ENCODE measurements around the gene CYSLTR2.

Gene CYSLTR2

GRCh38 chr13:48653472-48653939, at the start of gene CYSLTR2:
Gene CYSLTR2, plus strand, starts transcription at chr13:48653929. Its CDS starts 52,889 bp downstream, at chr13:48706818.
- DNase-seq: no peak

- DNase-seq: no peak
These were observed 38.7 kb upstream of the CYSLTR2 start for GRCh38 chr13:48615049-48615448.

GRCh38 chr13:48618937-48619336, 34.8 kb upstream of the CYSLTR2 start:
- DNase-seq: no peak

GRCh38 chr13:48621056-48621455, 32.7 kb upstream of the CYSLTR2 start:
- no peak for DNase-seq

GRCh38 chr13:48624016-48624415, 29.7 kb upstream of the CYSLTR2 start:
- DNase-seq: no peak

GRCh38 chr13:48624858-48625257, 28.9 kb upstream of the CYSLTR2 start:
- DNase-seq: no peak

- DNase-seq: no peak
These were observed 28.2 kb upstream of the CYSLTR2 start for GRCh38 chr13:48625413-48626076.

GRCh38 chr13:48626077-48626449, 27.7 kb upstream of the CYSLTR2 start:
- no peak for DNase-seq

- no peak for DNase-seq
These were observed 26.8 kb upstream of the CYSLTR2 start for GRCh38 chr13:48626726-48627451.

GRCh38 chr13:48629277-48629676, 24.5 kb upstream of the CYSLTR2 start:
- no peak for DNase-seq

- DNase-seq: no peak
These were observed 23.4 kb upstream of the CYSLTR2 start for GRCh38 chr13:48630291-48630690.

GRCh38 chr13:48630773-48631172, 23.0 kb upstream of the CYSLTR2 start:
- DNase-seq: no peak

GRCh38 chr13:48631441-48631840, 22.3 kb upstream of the CYSLTR2 start:
- no peak for DNase-seq

- DNase-seq: no peak
These were observed 20.0 kb upstream of the CYSLTR2 start for GRCh38 chr13:48633700-48634099.

GRCh38 chr13:48634636-48635035, 19.1 kb upstream of the CYSLTR2 start:
- no peak for DNase-seq

- DNase-seq: no peak
These were observed 18.3 kb upstream of the CYSLTR2 start for GRCh38 chr13:48635478-48635877.

- no peak for DNase-seq
These were observed 17.2 kb upstream of the CYSLTR2 start for GRCh38 chr13:48636550-48636949.

GRCh38 chr13:48637601-48638000, 16.1 kb upstream of the CYSLTR2 start:
- no peak for DNase-seq

GRCh38 chr13:48640767-48641166, 13.0 kb upstream of the CYSLTR2 start:
- no peak for DNase-seq

- no peak for DNase-seq
These were observed 12.3 kb upstream of the CYSLTR2 start for GRCh38 chr13:48641404-48641803.

- no peak for DNase-seq
These were observed 11.7 kb upstream of the CYSLTR2 start for GRCh38 chr13:48642061-48642460.

GRCh38 chr13:48643159-48643558, 10.6 kb upstream of the CYSLTR2 start:
- no peak for DNase-seq

- DNase-seq: no peak
These were observed 9.6 kb upstream of the CYSLTR2 start for GRCh38 chr13:48644141-48644540.

GRCh38 chr13:48644951-48645350, 8.8 kb upstream of the CYSLTR2 start:
- DNase-seq: no peak

GRCh38 chr13:48645845-48646244, 7.9 kb upstream of the CYSLTR2 start:
- no peak for DNase-seq

Data from NCI-H510A (cell line).